Sciatic nerve (tissue), 2 donors: Measurements from ENCODE around the gene PCDHA4. TPM values are rescaled to one million over a fixed set of nuclear protein-coding genes. Genes with fewer than 3 reads are reported as not detected.
"Not testable (repeated sequence)": the region's sequence is repeated elsewhere in the genome, so short reads cannot be mapped to it uniquely, and the experiment has no call there.

Experiments used
- ATAC-seq: fragments of 200-7000 bp; cut with Tn5 transposase; one replicate; pipeline ENCODE4 v1.9.1; 2020; ENCODE audit warnings: mild to moderate bottlenecking, moderate library complexity
- DNase-seq: peaks from one replicate; pipeline ENCODE4 v3.0.0-alpha.2; 2020; ENCODE audit warnings: low spot score
- intact Hi-C: fragments of 100-400 bp; cut with DNase I; formaldehyde crosslinking; loops from one replicate; pipeline ENCODE4 v1.14.2; 2022
- total RNA-seq: library from RNA; stranded (reverse); fragmentation: NEBNext Ultra II Directional; extraction: Animal tissue kit (Norgen Biotek cat#: 25700); gene quantifications from one replicate; pipeline ENCODE4 v1.2.1, GENCODE V29; 2021
- donor health status: DM: no; HTN: no; CAD: no.
- donor health status: DM: no; HTN: no; CAD: no.

Gene PCDHA4
- 0.85 TPM for total RNA-seq

- intact Hi-C loops, result no loop called here
- DNase-seq (peak; percentile 66), ATAC-seq (peak; percentile 45)
Observed at GRCh38 chr5:140806834-140807775, at the start of gene PCDHA4. TSS of gene PCDHA4 (plus strand) at chr5:140807068.

DNA sequence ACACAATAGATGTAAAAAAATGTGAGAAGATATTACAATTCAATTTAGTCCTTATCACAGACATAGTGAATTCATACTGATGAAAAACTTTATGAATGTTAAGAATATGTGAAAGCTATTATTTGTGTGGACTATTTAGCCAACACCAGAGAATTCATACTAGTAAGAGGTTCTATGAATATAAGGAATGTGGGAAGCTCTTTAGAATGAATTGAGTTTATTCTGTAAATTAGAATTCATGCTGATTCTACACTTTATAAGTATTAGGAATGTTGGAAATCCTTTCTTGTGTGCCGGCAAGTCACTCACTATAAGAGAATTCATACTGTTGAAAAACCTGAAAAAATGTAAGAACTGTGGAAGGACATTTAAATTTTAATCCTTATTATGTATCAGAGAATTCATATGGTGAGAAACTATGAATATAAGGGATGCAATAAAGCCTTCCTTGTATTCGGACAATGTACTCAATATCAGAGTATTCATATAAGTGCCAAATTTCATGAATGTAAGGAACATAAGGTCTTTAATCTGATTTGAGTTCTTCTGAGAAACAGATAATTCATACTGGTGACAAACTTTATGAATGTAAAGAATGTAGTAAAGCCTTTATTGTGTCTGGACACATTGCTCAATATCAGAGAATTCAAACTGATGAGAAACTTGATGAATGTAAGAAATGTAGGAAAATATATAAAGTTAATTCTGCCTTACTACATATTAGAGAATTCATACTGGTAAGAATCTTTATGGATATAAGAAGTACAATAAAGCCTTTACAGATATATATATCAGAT is 42.5 kb upstream of the PCDHA4 start:
- no peak for ATAC-seq
- intact Hi-C loops, result no loop called here
- no peak for DNase-seq

- intact Hi-C loops, result no loop called here
- no peak for ATAC-seq
- no peak for DNase-seq
Observed at GRCh38 chr5:140767444-140767843, 39.4 kb upstream of the PCDHA4 start.

GRCh38 chr5:140780512-140780911 is 26.4 kb upstream of the PCDHA4 start:
- intact Hi-C loops, result no loop called here
- ATAC-seq, result no peak
- DNase-seq, result no peak

- intact Hi-C loops, result no loop called here
- DNase-seq (no peak), ATAC-seq (no peak)
Observed at GRCh38 chr5:140785905-140786686, 20.8 kb upstream of the PCDHA4 start, which contains the start of gene PCDHA1. TSS of gene PCDHA1 (plus strand) at chr5:140786140.

DNA sequence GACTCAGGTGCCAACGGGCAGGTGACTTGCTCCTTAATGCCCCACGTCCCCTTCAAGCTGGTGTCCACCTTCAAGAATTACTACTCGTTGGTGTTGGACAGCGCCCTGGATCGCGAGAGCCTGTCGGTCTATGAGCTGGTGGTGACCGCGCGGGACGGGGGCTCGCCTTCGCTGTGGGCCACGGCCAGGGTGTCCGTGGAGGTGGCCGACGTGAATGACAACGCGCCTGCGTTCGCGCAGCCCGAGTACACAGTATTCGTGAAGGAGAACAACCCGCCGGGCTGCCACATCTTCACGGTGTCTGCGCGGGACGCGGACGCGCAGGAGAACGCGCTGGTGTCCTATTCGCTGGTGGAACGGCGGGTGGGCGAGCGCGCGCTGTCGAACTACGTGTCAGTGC is 19.4 kb upstream of the PCDHA4 start:
- DNase-seq, intact Hi-C loops, ATAC-seq: not testable (repeated sequence)

DNA sequence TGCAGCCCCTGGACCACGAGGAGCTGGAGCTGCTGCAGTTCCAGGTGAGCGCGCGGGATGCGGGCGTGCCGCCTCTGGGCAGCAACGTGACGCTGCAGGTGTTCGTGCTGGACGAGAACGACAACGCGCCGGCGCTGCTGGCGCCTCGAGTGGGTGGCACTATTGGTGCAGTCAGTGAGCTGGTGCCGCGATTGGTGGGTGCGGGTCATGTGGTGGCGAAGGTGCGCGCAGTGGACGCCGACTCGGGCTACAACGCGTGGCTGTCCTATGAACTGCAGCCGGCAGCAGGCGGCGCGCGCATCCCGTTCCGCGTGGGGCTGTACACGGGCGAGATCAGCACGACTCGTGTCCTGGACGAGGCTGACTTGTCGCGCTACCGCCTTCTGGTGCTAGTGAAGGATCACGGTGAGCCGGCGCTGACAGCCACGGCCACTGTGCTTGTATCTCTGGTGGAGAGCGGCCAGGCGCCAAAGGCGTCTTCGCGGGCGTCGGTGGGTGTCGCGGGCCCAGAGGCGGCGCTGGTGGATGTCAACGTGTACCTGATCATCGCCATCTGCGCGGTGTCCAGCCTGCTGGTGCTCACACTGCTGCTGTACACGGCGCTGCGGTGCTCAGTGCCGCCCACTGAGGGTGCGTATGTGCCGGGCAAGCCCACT is 18.9 kb upstream of the PCDHA4 start:
- intact Hi-C loops, ATAC-seq: not testable (repeated sequence)

GRCh38 chr5:140791089-140791488 is 15.8 kb upstream of the PCDHA4 start:
- intact Hi-C loops, result no loop called here
- no peak for ATAC-seq
- no peak for DNase-seq

More for the DNA sequence above, 18.9 kb upstream of the PCDHA4 start:
- DNase-seq, result not testable (repeated sequence)

DNA sequence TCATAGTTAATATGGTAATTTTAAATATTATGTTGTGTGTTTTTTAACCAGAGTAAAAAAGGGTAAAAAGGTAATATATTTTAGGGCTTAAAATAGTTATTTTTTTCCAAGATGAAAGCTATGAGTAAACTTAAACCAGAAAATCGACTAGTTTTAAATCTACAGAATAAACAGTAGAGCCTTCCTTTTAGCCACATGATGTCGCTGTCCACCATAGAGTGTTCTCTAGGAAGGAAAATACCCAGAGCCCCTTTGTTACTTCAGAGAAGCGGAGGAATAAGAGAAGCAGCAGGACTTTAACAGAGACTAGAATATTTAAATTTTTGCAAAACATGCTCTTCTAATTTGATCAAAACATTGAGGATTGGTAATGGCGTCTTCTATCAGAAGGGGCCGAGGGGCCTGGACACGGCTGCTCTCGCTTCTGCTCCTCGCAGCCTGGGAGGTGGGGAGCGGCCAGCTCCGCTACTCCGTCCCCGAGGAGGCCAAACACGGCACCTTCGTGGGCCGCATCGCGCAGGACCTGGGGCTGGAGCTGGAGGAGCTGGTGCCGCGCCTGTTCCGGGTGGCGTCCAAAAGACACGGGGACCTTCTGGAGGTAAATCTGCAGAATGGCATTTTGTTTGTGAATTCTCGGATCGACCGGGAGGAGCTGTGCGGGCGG is 12.1 kb upstream of the PCDHA4 start, which contains the start of gene PCDHA2:
Gene PCDHA2, plus strand, starts transcription at position 258 of the 664 bp plus-strand sequence.
- no peak for DNase-seq
- ATAC-seq, result no peak
- intact Hi-C loops, result no loop called here

- ATAC-seq (no peak), DNase-seq (no peak)
- intact Hi-C loops, result no loop called here
Observed at GRCh38 chr5:140795259-140795641, 11.6 kb upstream of the PCDHA4 start.

DNA sequence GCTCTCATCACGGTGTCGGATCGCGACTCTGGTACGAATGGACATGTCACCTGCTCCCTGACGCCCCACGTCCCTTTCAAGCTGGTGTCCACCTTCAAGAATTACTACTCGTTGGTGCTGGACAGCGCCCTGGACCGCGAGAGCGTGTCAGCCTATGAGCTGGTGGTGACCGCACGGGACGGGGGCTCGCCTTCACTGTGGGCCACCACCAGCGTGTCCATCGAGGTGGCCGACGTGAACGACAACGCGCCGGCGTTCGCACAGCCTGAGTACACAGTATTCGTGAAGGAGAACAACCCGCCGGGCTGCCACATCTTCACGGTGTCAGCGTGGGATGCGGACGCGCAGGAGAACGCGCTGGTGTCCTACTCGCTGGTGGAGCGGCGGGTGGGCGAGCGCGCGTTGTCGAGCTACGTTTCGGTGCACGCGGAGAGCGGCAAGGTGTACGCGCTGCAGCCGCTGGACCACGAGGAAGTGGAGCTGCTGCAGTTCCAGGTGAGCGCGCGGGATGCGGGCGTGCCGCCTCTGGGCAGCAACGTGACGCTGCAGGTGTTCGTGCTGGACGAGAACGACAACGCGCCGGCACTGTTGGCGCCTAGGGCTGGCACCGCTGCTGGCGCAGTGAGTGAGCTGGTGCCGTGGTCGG is 10.7 kb upstream of the PCDHA4 start:
- DNase-seq, ATAC-seq, intact Hi-C loops: not testable (repeated sequence)

GRCh38 chr5:140796718-140797095 is 10.2 kb upstream of the PCDHA4 start:
- intact Hi-C loops, result no loop called here
- DNase-seq (no peak), ATAC-seq (no peak)

- ATAC-seq (no peak), DNase-seq (no peak)
- intact Hi-C loops, result no loop called here
Observed at GRCh38 chr5:140800816-140801493, 5.9 kb upstream of the PCDHA4 start, which contains the start of gene PCDHA3. TSS of gene PCDHA3 (plus strand) at chr5:140801057.

DNA sequence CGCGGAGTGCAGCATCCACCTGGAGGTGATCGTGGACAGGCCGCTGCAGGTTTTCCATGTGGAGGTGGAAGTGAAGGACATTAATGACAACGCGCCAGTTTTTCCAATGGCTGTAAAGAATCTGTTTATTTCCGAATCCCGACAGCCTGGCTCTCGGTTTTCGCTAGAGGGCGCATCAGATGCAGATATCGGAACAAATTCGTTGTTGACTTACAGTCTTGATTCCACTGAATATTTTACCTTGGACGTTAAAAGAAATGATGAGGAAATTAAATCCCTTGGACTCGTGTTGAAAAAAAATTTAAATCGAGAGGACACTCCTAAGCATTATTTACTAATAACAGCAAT is 5.4 kb upstream of the PCDHA4 start:
- intact Hi-C loops, result no loop called here
- DNase-seq, result no peak
- ATAC-seq, result no peak

GRCh38 chr5:140802381-140802780 is 4.5 kb upstream of the PCDHA4 start:
- DNase-seq, ATAC-seq, intact Hi-C loops: not testable (repeated sequence)

DNA sequence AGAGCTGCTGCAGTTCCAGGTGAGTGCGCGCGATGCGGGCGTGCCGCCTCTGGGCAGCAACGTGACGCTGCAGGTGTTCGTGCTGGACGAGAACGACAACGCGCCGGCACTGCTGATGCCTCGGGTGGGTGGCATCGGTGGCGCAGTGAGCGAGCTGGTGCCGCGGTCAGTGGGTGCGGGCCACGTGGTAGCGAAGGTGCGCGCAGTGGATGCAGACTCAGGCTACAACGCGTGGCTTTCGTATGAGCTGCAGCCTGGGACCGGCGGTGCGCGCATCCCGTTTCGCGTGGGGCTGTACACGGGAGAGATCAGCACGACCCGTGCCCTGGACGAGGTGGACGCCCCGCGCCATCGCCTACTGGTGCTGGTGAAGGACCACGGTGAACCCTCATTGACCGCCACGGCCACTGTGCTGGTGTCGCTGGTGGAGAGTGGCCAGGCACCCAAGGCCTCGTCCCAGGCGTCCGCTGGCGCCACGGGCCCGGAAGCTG is 4.0 kb upstream of the PCDHA4 start:
- intact Hi-C loops, result no loop called here

More for the DNA sequence above, 4.0 kb upstream of the PCDHA4 start:
- DNase-seq (no peak), ATAC-seq (no peak)
